IMR-90 (cell line): ENCODE results near the gene SMARCD1. TPM values are rescaled to one million over a fixed set of nuclear protein-coding genes. Genes with fewer than 3 reads are reported as not detected.

Experiments used
- ATAC-seq: fragments of 200-7000 bp; cut with Tn5 transposase; 2 replicates; pipeline ENCODE4 v1.9.1; 2020; ENCODE audit warnings: low read depth, mild to moderate bottlenecking, moderate library complexity
- BruUV-seq: library from RNA; stranded (reverse); fragments of 400-500 nt; replicated peaks from 2 replicates; lab custom pipeline; 2021; lab: Mats Ljungman, UMichigan
- CTCF ChIA-PET: fragments of 300-600 bp; formaldehyde crosslinking; extraction: SDS; loops from one replicate; lab custom pipeline; 2021; ENCODE audit warnings: antibody characterized with exemption; lab: Yijun Ruan, JAX
- POLR2A ChIA-PET: fragments of 300-600 bp; sonication (Branson Sonifier 250); formaldehyde crosslinking; loops from one replicate; lab custom pipeline; 2022; ENCODE audit warnings: antibody characterized with exemption; ENCODE audit not compliant: unreplicated experiment; lab: Charles Lee
- DNase-seq: peaks from one replicate; pipeline ENCODE4 v3.0.0; 2013
- H2AFZ ChIP-seq: replicated peaks from 2 replicates; pipeline ENCODE3; 2013; ENCODE audit warnings: low read length, mild to moderate bottlenecking; ENCODE audit not compliant: poor library complexity
- H2AK5ac ChIP-seq: 2 replicates; pipeline ENCODE4 v1.6.1; 2013; ENCODE audit warnings: low read depth, low read length, inconsistent platforms
- H2AK9ac ChIP-seq: replicated peaks from 2 replicates; pipeline ENCODE3; 2013; ENCODE audit warnings: mild to moderate bottlenecking, low read depth, low read length, moderate library complexity; ENCODE audit not compliant: poor library complexity
- H2BK120ac ChIP-seq: 2 replicates; pipeline ENCODE4 v1.6.1; 2013; ENCODE audit warnings: low read depth, low read length, inconsistent platforms
- H2BK15ac ChIP-seq: 3 replicates; pipeline ENCODE4 v1.6.1; 2013; ENCODE audit warnings: low read depth, low read length, inconsistent platforms
- H2BK20ac ChIP-seq: 2 replicates; pipeline ENCODE4 v1.6.1; 2013; ENCODE audit warnings: low read depth, mild to moderate bottlenecking, inconsistent platforms, low read length, moderate library complexity
- H2BK5ac ChIP-seq: 2 replicates; pipeline ENCODE4 v1.6.1; 2013; ENCODE audit warnings: mild to moderate bottlenecking, low read depth, low read length, inconsistent platforms; ENCODE audit not compliant: poor library complexity, severe bottlenecking
- H3K14ac ChIP-seq: replicated peaks from 2 replicates; pipeline ENCODE4 v1.6.1; 2013; ENCODE audit warnings: low read depth, low read length, inconsistent platforms
- H3K18ac ChIP-seq: 2 replicates; pipeline ENCODE4 v1.6.1; 2013; ENCODE audit warnings: low read depth, low read length, control low read depth
- H3K23ac ChIP-seq: 2 replicates; pipeline ENCODE4 v1.6.1; 2013; ENCODE audit warnings: low read depth, low read length, inconsistent platforms
- H3K27ac ChIP-seq: 2 replicates; pipeline ENCODE4 v1.5.1; 2013; ENCODE audit warnings: mild to moderate bottlenecking, control low read depth, low read length; ENCODE audit not compliant: insufficient read depth
- H3K27me3 ChIP-seq: 2 replicates; pipeline ENCODE4 v1.6.1; 2013; ENCODE audit warnings: low read length; ENCODE audit not compliant: control insufficient read depth, insufficient read depth
- H3K36me3 ChIP-seq: 2 replicates; pipeline ENCODE4 v1.6.1; 2013; ENCODE audit warnings: low read length, mixed read lengths; ENCODE audit not compliant: control insufficient read depth, insufficient read depth
- H3K4ac ChIP-seq: 2 replicates; pipeline ENCODE4 v1.6.1; 2013; ENCODE audit warnings: low read depth, low read length, inconsistent platforms
- H3K4me1 ChIP-seq: 2 replicates; pipeline ENCODE4 v1.6.1; 2013; ENCODE audit warnings: low read length, mixed read lengths; ENCODE audit not compliant: control insufficient read depth, insufficient read depth
- H3K4me2 ChIP-seq: 2 replicates; pipeline ENCODE4 v1.6.1; 2013; ENCODE audit warnings: low read depth, mild to moderate bottlenecking, control low read depth, low read length, moderate library complexity
- H3K4me3 ChIP-seq: 2 replicates; pipeline ENCODE4 v1.5.1; 2013; ENCODE audit warnings: low read depth, mild to moderate bottlenecking, control low read depth, low read length, moderate library complexity; ENCODE audit not compliant: insufficient read depth
- H3K56ac ChIP-seq: 2 replicates; pipeline ENCODE4 v1.6.1; 2013; ENCODE audit warnings: low read length, inconsistent platforms; ENCODE audit not compliant: insufficient read depth; ENCODE audit errors: extremely low read depth
- H3K79me1 ChIP-seq, 2 experiments: 2 replicates each; pipeline ENCODE4 v1.6.1; 2013; ENCODE audit warnings: low read length in 2 of 2, inconsistent platforms in 1 of 2, low read depth in 1 of 2
- H3K9ac ChIP-seq: 2 replicates; pipeline ENCODE4 v1.6.1; 2013; ENCODE audit warnings: low read depth, low read length, control low read depth
- H3K9me1 ChIP-seq: 2 replicates; pipeline ENCODE4 v1.6.1; 2013; ENCODE audit warnings: low read length, inconsistent platforms; ENCODE audit not compliant: insufficient read depth
- H3K9me3 ChIP-seq: 2 replicates; pipeline ENCODE4 v1.6.1; 2013; ENCODE audit warnings: low read length; ENCODE audit not compliant: control insufficient read depth, insufficient read depth
- H4K20me1 ChIP-seq: 2 replicates; pipeline ENCODE4 v1.6.1; 2013; ENCODE audit warnings: low read length, inconsistent platforms; ENCODE audit not compliant: insufficient read depth
- H4K5ac ChIP-seq: 2 replicates; pipeline ENCODE4 v1.6.1; 2013; ENCODE audit warnings: mild to moderate bottlenecking, low read depth, low read length, control low read depth
- H4K8ac ChIP-seq, 2 experiments: 2 replicates each; pipeline ENCODE4 v1.6.1; 2013; ENCODE audit warnings: low read depth in 2 of 2, low read length in 2 of 2, control low read depth in 1 of 2, inconsistent platforms in 1 of 2
- H4K91ac ChIP-seq: 2 replicates; pipeline ENCODE4 v1.6.1; 2013; ENCODE audit warnings: low read depth, low read length, inconsistent platforms; ENCODE audit not compliant: insufficient read depth
- BHLHE40 ChIP-seq: fragments of 150-350 bp; IDR thresholded peaks from 2 replicates; pipeline ENCODE4 v1.6.1; 2016; ENCODE audit warnings: mild to moderate bottlenecking, low read depth, low read length
- CEBPB ChIP-seq: IDR thresholded peaks from 2 replicates; pipeline ENCODE4 v1.6.1; 2012; ENCODE audit warnings: low read depth, low read length, improper control_type of control experiment
- MAZ ChIP-seq: IDR thresholded peaks from 2 replicates; pipeline ENCODE4 v1.6.1; 2012; ENCODE audit warnings: low read depth, mild to moderate bottlenecking, low read length, improper control_type of control experiment, moderate library complexity, borderline replicate concordance
- MXI1 ChIP-seq: IDR thresholded peaks from 2 replicates; pipeline ENCODE4 v1.6.1; 2012; ENCODE audit warnings: low read depth, mild to moderate bottlenecking, low read length, moderate library complexity, borderline replicate concordance
- RFX5 ChIP-seq: IDR thresholded peaks from 2 replicates; pipeline ENCODE4 v1.8.0; 2012; ENCODE audit warnings: low read depth, mild to moderate bottlenecking, low read length, moderate library complexity
- WGBS, 2 experiments: methylation state at CpG; one replicate each; pipeline versions ENCODE4 v1.1.5 to v1.1.7; 2013; ENCODE audit warnings: missing lambda C conversion rate in 2 of 2; ENCODE audit not compliant: insufficient read length in 1 of 2; ENCODE audit errors: extremely low coverage in 2 of 2; 5-methylcytosine and 5-hydroxymethylcytosine counted together
- dilution Hi-C: fragments of 300-500 bp; cut with HindIII; formaldehyde crosslinking; loops from one replicate; pipeline ENCODE4 v1.14.3; 2018; ENCODE audit warnings: low sequenced_read_pairs; ENCODE audit not compliant: unreplicated experiment
- in situ Hi-C: fragments of 300-500 bp; cut with MboI; formaldehyde crosslinking; loops from 3 replicates; pipeline ENCODE4 v1.14.3; 2019; ENCODE audit warnings: low sequenced_read_pairs, inconsistent platforms, mixed read lengths
- intact Hi-C: fragments of 100-400 bp; cut with micrococcal nuclease; formaldehyde crosslinking; loops from 2 replicates; pipeline ENCODE4 v1.10.0; 2022
- polyA plus RNA-seq, 3 experiments: library from polyadenylated mRNA; depleted of rRNA; stranded (reverse); fragments of >200 nt; gene quantifications; 2 replicates each; pipeline ENCODE4 v1.2.3, GENCODE V29; 2012; ENCODE audit warnings: low replicate concordance in 1 of 3
- total RNA-seq: library from RNA; depleted of rRNA; stranded (reverse); fragments of >200 nt; gene quantifications from 2 replicates; pipeline ENCODE4 v1.2.3, GENCODE V29; 2012

SMARCD1 gene
- total and polyA plus RNA-seq, 2 of the 4 experiments (the other 2 are of a cell fraction), result 28.1 to 47.9 TPM

GRCh38 chr12:50061946-50062686 is 23.0 kb upstream of the SMARCD1 start:
- intact Hi-C loops (no loop called here), dilution Hi-C loops (no loop called here), in situ Hi-C loops (no loop called here)
- Histone ChIP-seq H2BK15ac (no peak overlapping the region), H3K14ac (no peak overlapping the region), H3K18ac (no peak overlapping the region), H2AK5ac (peak overlapping the region; percentile 9; the same call in 1 of the 2 replicates), H2BK5ac (no peak overlapping the region), H2AK9ac (no peak overlapping the region), H4K8ac (no peak overlapping the region), H3K4me1 (peaks cover 13% of the 10 kb centered on the region), H3K4ac (no peak overlapping the region), H3K9ac (no peak overlapping the region), H3K27ac (no peak overlapping the region), H3K56ac (no peak overlapping the region), H3K9me3 (no peaks in the 10 kb centered on the region), H2BK120ac (no peak overlapping the region), H2BK20ac (no peak overlapping the region), H4K91ac (no peak overlapping the region), H3K9me1 (0 out of 2 replicates have a peak, but pooled peaks cover 7% of the 10 kb centered on the region), H3K23ac (no peak overlapping the region), H3K36me3 (0 out of 2 replicates have a peak, but pooled peaks cover 3% of the 10 kb centered on the region), H3K79me1 (no peaks in the 10 kb centered on the region), H2AFZ (peak overlapping the region; percentile 34), H4K5ac (no peak overlapping the region), H3K4me3 (no peak overlapping the region), H3K27me3 (no peaks in the 10 kb centered on the region), H3K4me2 (no peak overlapping the region), H4K20me1 (no peaks in the 10 kb centered on the region; the same call in 1 of the 2 replicates)
- ATAC-seq, result no peak
- DNase-seq, result peak; percentile 19
- no peak for TF ChIP-seq MAZ
- no peak for TF ChIP-seq BHLHE40
- no peak for TF ChIP-seq MXI1
- TF ChIP-seq CEBPB, result no peak
- no peak for TF ChIP-seq RFX5
- POLR2A ChIA-PET, result interaction anchor here (1.0 kb wide), 1 partner anchor 22 kb away, joined by 3 read pairs; no protein-coding TSS in a partner anchor
- CTCF ChIA-PET, result interaction anchor here (0.5 to 1.5 kb wide), 5 partner anchors 8 to 73 kb away, joined by 3 to 5 read pairs (median 3); partner anchors contain the start of gene COX14
- no TSS peak for BruUV-seq
- 86% methylated on average over 1 of the region's 6 CpGs; no CpG with 5 or more reads in 1 of the 2 experiments for WGBS, 2 experiments
